Measurements from ENCODE around the gene MINK1.

DNA sequence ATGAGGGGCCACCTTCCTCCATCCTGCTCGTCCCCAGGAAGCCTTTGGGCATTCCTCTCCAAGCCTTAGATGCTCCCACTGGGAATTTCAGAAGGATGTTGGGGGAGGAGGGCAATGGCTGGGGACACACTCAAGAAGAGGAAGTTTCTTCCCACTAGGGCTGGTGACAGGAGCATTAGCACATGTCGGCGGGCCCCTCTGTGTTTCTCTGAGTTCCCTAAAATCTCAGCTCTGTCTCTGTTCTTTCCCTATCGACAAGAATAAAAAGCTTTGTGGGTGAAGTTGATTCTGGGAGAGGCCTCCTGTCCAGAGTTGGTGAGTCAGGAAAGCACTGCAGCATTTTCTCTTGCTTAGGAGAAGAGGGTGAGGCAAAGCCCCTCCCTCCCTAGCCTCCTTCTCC is 46.5 kb downstream of the MINK1 start:
- TF ChIP-seq, protein P1, sequence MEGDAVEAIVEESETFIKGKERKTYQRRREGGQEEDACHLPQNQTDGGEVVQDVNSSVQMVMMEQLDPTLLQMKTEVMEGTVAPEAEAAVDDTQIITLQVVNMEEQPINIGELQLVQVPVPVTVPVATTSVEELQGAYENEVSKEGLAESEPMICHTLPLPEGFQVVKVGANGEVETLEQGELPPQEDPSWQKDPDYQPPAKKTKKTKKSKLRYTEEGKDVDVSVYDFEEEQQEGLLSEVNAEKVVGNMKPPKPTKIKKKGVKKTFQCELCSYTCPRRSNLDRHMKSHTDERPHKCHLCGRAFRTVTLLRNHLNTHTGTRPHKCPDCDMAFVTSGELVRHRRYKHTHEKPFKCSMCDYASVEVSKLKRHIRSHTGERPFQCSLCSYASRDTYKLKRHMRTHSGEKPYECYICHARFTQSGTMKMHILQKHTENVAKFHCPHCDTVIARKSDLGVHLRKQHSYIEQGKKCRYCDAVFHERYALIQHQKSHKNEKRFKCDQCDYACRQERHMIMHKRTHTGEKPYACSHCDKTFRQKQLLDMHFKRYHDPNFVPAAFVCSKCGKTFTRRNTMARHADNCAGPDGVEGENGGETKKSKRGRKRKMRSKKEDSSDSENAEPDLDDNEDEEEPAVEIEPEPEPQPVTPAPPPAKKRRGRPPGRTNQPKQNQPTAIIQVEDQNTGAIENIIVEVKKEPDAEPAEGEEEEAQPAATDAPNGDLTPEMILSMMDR (IDR thresholded peaks at IDR 0.05): no peak
- no peak for TF ChIP-seq ZFX (IDR thresholded peaks at IDR 0.05; ENCODE audit: borderline replicate concordance)

Data from 22Rv1 (cell line).